Activated naive CD8-positive, alpha-beta T cell (primary cell): ENCODE data around the gene CXADR.

ENCODE experiments used
- H3K27ac Mint-ChIP-seq: one replicate; pipeline ENCODE4 v1.8.0; 2021; ENCODE audit warnings: mixed read lengths
- H3K27me3 Mint-ChIP-seq: one replicate; pipeline ENCODE4 v1.8.0; 2021; ENCODE audit warnings: mixed read lengths
- H3K36me3 Mint-ChIP-seq: one replicate; pipeline ENCODE4 v1.8.0; 2021; ENCODE audit warnings: mixed read lengths
- H3K4me1 Mint-ChIP-seq: one replicate; pipeline ENCODE4 v1.8.0; 2021; ENCODE audit warnings: low read depth, mixed read lengths
- H3K4me3 Mint-ChIP-seq: one replicate; pipeline ENCODE4 v1.8.0; 2021; ENCODE audit warnings: mild to moderate bottlenecking, mixed read lengths
- H3K9me3 Mint-ChIP-seq: one replicate; pipeline ENCODE4 v1.8.0; 2021; ENCODE audit warnings: low read depth, mixed read lengths

CXADR gene

DNA sequence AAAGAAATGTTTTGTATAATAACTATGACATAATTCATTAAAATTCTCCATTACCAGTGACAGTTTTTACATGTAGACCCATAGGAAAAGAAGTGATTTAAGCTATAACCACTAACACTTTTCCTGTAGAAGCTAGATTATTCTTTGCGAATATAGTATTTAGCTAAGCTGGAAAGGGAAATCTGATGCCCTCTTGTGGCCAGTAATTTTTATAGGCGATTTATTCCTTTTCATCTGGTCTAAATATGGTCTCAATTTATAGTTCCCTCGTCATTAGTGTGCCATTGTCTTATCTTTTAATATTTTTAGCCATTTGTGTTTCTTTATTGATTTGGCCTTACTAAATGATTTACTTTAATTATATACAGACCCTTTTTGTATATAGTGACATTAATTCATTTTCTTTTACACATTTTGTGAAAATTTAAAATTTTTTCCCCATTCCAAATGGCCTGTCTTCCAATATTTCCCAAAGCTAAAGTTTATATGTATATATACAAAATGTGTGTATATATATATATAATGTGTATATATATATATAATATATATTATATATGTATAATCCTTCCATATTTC is 73.1 kb downstream of the CXADR start:
- no peaks in the 10 kb centered on the region for H3K9me3 Mint-ChIP-seq

DNA sequence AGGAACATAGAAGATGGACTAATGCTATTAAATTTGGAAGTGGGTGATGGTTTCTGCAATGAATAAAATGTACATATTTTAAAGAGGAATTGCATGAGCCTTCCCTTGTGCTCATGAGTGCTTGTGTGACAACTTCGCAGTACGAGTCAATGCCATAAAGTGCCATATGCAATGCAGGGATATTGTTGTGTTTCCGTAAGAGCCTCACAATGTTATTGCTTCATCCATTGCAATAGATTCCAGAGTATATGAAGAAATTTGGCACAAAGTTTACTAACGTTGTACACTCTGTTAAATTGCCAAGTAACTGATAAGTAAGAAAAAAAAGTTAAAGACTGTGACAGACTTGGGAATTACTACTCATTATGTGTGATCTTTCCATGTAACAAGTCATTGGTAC is 77.6 kb downstream of the CXADR start:
- H3K4me3 Mint-ChIP-seq = no peak overlapping the region
- H3K27ac Mint-ChIP-seq = no peak overlapping the region
- no peaks in the 10 kb centered on the region for H3K27me3 Mint-ChIP-seq
- H3K36me3 Mint-ChIP-seq = peaks cover 5% of the 10 kb centered on the region
- no peaks in the 10 kb centered on the region for H3K4me1 Mint-ChIP-seq
- no peaks in the 10 kb centered on the region for H3K9me3 Mint-ChIP-seq

More for the DNA sequence above, 73.1 kb downstream of the CXADR start:
- H3K36me3 Mint-ChIP-seq = no peaks in the 10 kb centered on the region
- no peak overlapping the region for H3K27ac Mint-ChIP-seq
- no peak overlapping the region for H3K4me3 Mint-ChIP-seq
- H3K27me3 Mint-ChIP-seq = no peaks in the 10 kb centered on the region
- H3K4me1 Mint-ChIP-seq = no peaks in the 10 kb centered on the region

DNA sequence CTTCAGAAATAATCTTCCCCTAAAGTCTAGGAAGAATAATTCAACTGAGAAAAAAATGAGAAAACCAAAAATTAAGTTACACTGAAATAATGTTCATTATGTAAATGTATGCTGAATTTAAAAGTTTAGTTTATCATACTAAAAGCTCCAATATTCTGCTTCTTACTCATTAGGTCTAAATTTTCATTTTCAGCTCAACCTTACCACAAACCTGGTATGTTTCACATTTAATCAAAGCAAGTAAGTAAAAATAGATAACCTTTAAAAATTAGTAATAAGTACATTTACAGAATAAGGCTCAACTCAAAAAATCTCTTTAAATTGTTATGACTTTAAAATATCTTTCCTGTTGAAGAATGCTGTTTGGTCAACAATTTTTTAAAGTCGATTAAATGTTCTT is 84.8 kb downstream of the CXADR start:
- H3K27me3 Mint-ChIP-seq = no peaks in the 10 kb centered on the region

DNA sequence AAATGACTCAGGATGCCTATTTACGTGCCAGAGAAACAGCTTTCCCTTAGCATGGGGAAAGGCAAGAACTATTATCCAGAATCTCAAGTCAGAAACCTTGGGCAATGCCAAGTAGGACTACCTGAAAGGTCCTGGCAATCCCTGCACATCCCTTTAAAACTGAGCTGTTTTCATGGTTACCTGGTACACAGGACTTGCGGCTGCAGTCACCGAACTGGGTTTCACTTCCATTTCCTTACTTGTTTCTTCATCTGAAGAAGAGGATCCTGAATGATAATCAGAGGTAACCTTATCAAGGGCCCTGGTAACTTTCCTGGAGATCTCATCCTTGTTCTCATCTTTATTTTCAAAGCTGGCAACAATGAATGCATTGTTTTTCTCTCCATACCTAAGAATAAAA is 85.6 kb downstream of the CXADR start:
- Mint-ChIP-seq H3K4me3 (no peak overlapping the region), H3K36me3 (peaks cover 20% of the 10 kb centered on the region), H3K9me3 (no peaks in the 10 kb centered on the region), H3K27me3 (no peaks in the 10 kb centered on the region), H3K4me1 (peaks cover 8% of the 10 kb centered on the region), H3K27ac (no peak overlapping the region)

More for the DNA sequence above, 84.8 kb downstream of the CXADR start:
- Mint-ChIP-seq H3K4me3 (no peak overlapping the region), H3K9me3 (no peaks in the 10 kb centered on the region), H3K4me1 (peaks cover 2% of the 10 kb centered on the region), H3K27ac (no peak overlapping the region), H3K36me3 (peaks cover 20% of the 10 kb centered on the region)

DNA sequence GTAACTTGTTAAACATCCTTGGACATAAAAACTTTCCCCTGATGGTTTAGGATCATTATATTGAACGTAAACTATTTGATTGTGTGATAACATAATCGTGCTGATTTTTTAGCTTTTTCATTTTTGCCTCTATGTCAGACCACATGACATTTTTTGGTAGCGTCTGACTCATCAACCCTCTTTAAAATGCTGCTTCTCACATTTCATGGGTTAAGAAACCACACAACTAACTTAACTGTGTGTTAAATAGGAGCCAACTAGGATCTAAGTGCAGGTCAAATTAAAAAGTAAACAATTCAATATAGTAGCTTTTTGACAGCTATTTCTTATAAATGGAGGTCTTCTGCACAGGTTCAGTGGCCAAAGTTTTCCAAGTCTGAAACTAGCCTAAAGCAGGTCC is 90.0 kb downstream of the CXADR start:
- H3K36me3 Mint-ChIP-seq = peaks cover 24% of the 10 kb centered on the region
- H3K4me1 Mint-ChIP-seq = peaks cover 15% of the 10 kb centered on the region
- H3K4me3 Mint-ChIP-seq = no peak overlapping the region
- no peak overlapping the region for H3K27ac Mint-ChIP-seq
- H3K27me3 Mint-ChIP-seq = no peaks in the 10 kb centered on the region
- H3K9me3 Mint-ChIP-seq = no peaks in the 10 kb centered on the region

DNA sequence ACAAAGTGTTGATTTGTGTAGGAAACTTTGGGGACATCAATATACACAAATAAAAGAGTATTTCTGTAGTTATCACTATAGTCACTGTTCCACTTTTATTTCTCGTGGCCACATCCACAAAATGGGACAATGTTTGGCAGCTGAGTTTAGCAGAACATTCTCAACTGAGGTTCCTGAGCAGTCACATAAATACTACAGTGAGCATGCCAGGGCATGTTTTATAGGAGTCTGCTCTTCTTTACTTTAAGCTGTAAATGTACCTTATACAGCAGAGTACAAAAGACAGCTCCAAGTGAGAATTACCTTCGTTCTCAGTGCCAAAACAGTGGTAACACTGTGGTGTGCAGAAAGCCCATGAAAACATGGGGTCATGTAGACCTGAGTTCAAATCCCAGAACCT is 94.8 kb downstream of the CXADR start:
- Mint-ChIP-seq H3K27ac (no peak overlapping the region), H3K36me3 (peaks cover 17% of the 10 kb centered on the region), H3K9me3 (no peaks in the 10 kb centered on the region)

DNA sequence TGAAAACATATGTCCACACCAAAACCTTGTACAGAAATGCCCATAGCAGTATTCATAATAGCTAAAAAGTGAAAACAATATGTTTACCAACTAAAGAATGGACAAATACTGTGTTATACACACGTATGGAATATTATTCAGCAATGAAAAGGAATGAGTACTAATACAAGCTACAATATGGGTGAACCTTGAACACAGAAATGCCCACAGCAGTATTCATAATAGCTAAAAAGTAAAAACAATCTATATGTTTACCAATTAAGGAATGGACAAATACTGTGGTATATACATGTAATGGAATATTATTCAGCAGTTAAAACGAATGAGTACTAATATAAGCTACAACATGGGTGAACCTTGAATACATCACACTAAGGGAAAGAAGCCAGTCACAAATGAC is 96.8 kb downstream of the CXADR start:
- H3K27me3 Mint-ChIP-seq = no peaks in the 10 kb centered on the region
- H3K9me3 Mint-ChIP-seq = no peaks in the 10 kb centered on the region
- H3K27ac Mint-ChIP-seq = no peak overlapping the region
- H3K4me1 Mint-ChIP-seq = peaks cover 32% of the 10 kb centered on the region
- H3K4me3 Mint-ChIP-seq = peak overlapping the region; percentile 58
- peaks cover 10% of the 10 kb centered on the region for H3K36me3 Mint-ChIP-seq

More for the DNA sequence above, 94.8 kb downstream of the CXADR start:
- Mint-ChIP-seq H3K4me3 (no peak overlapping the region), H3K4me1 (peaks cover 38% of the 10 kb centered on the region), H3K27me3 (no peaks in the 10 kb centered on the region)

DNA sequence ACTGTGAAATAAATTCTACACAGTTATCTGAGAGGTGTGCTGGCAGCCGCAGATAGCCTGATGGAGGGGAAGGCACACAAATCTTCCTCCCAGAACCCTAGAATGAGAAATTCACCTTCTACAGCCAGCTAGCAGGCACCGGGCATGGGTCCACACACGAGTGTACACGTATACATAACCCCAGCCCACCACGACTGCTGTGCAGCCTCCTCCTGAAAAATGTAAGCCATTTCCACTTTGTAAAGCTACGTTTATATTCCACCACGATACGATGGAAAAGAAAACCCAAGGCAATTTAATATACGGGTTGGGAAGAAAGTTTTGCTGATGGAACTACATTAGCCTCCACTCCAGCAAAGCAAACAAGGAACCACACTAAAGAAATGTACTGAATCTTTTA is 98.1 kb downstream of the CXADR start:
- H3K9me3 Mint-ChIP-seq = no peaks in the 10 kb centered on the region
- no peaks in the 10 kb centered on the region for H3K27me3 Mint-ChIP-seq
- H3K4me1 Mint-ChIP-seq = peaks cover 32% of the 10 kb centered on the region
- H3K36me3 Mint-ChIP-seq = peaks cover 10% of the 10 kb centered on the region
- H3K4me3 Mint-ChIP-seq = peak overlapping the region; percentile 92
- peak overlapping the region; percentile 91 for H3K27ac Mint-ChIP-seq

DNA sequence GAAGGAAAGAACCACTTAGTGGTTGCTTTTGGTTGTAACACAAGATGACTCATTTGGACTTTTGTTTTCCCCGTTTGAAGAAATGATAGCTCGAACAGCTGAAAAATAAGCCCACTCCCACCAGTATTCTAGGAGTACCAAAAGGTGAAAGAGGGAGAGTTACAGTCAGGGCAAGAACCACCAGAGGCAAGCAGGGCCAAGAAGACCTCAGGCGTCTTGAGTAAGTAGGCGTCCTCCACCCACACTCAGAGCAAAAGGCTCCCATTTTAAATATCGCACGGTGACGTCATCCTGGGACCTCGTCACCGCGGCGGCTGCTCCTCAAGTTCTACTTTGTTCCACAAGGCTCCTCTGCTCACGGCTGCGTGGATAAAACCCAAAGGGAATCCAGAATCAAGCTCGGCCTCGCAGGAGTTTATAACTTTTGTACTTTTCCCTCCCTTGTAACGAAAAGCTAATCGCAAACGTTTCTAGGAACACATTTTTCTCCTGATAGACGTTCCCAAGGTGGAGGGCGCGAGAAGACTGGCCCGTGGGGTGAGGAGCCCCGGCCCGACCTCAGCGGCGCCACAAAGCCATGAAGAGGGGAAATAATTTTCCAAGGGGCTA is 98.7 kb downstream of the CXADR start:
- Mint-ChIP-seq H3K4me3 (peak overlapping the region; percentile 92), H3K27ac (peak overlapping the region; percentile 91), H3K36me3 (peaks cover 10% of the 10 kb centered on the region), H3K9me3 (no peaks in the 10 kb centered on the region), H3K27me3 (no peaks in the 10 kb centered on the region), H3K4me1 (peaks cover 32% of the 10 kb centered on the region)

DNA sequence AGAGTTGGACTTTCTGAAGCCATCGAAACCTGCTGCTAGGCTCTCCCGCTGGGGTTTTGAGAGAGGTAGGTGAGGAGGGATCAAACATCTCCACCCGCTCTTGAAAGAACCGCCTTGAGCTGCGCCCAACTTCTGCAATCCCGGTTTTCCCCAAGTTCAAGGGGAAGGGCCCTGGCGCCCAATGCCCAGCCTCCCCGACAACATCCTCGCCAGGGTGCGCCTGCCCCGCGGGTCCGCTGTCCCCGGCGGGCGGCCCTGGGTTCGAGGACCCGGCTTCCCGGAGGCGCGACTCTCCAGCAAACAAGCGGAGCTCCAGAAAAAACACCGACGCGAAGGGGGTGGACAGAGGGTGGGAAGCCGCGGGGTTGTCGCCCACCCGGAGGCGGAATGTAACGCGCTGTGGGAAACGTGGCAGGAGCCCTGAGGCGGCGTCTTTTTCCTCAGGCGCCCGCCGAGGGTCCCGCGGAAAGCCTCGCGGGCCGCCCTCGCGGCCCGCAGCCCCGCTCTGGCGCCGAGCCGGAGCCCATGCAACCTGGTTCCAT is 99.3 kb downstream of the CXADR start:
- Mint-ChIP-seq H3K36me3 (peaks cover 10% of the 10 kb centered on the region), H3K4me3 (peak overlapping the region; percentile 92), H3K4me1 (peaks cover 31% of the 10 kb centered on the region), H3K27ac (peak overlapping the region; percentile 91), H3K9me3 (no peaks in the 10 kb centered on the region), H3K27me3 (no peaks in the 10 kb centered on the region)

DNA sequence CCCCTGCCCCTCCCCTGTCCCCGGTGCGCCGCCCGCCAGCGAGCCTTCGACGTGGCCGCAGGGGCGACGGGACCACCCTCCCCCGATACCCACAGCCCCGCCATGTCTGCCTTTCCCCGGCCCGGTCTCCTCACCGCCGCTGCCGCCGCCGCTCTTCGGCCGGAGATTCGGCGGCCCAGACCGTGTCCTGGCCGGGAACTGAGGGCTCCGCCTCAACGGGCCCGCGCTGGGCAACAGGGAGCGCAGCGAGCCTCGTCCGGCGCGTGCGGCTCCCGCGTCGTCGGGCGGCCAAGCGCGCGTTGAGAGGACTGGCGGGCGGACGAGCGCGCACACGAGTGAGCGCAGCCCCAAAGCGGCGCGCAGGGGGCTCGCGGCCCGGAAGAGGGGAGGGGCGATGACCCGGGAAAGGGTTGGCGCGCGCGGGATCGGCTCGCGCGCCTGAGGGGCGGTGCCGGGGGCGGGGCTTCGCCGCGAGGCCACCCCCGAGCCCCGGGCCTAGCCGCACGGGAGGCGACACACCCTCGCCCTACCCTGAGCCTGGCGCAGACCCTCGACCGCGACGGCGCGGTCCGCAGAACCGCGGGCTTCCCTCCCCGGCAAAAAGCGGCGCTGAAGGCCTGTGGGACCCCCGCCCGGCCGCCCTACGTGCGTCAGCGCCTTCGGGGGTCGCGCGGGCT is 99.9 kb downstream of the CXADR start, which contains the start of gene BTG3:
BTG3 (minus strand) TSS at position 337 of the 677 bp plus-strand sequence. CDS start 3,757 bp downstream, outside the sequence.
- H3K4me1 Mint-ChIP-seq = peaks cover 26% of the 10 kb centered on the region
- H3K4me3 Mint-ChIP-seq = peak within 1 kb of the TSS; percentile 92
- peaks cover 8% of the 10 kb centered on the region for H3K36me3 Mint-ChIP-seq
- H3K9me3 Mint-ChIP-seq = no peaks in the 10 kb centered on the region
- no peaks in the 10 kb centered on the region for H3K27me3 Mint-ChIP-seq
- H3K27ac Mint-ChIP-seq = peak within 1 kb of the TSS; percentile 91

DNA sequence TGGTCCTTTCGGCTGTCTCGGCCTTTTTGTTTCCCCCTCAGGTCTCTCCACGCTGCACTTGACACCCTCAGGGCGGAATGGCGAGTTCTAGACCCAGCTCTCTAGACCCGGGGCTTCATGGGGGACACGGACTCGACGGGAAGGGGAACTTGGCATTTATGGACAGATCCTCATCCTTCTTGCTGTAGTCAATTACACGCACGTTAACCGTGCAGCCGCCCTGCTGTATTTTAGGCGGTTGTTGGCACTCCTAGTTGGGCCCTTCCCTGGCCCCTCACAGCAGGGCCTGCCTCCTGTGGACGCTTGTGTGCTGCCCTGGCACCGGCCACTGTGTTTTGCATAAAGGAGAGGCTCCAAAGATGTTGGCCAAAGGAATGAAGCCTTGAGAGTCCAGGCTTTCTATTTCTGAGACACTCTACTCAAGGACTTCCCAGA is 100.4 kb downstream of the CXADR start:
- Mint-ChIP-seq H3K4me3 (peak overlapping the region; percentile 79), H3K36me3 (peaks cover 8% of the 10 kb centered on the region), H3K27me3 (no peaks in the 10 kb centered on the region), H3K4me1 (peaks cover 21% of the 10 kb centered on the region), H3K27ac (peak overlapping the region; percentile 66), H3K9me3 (no peaks in the 10 kb centered on the region)

DNA sequence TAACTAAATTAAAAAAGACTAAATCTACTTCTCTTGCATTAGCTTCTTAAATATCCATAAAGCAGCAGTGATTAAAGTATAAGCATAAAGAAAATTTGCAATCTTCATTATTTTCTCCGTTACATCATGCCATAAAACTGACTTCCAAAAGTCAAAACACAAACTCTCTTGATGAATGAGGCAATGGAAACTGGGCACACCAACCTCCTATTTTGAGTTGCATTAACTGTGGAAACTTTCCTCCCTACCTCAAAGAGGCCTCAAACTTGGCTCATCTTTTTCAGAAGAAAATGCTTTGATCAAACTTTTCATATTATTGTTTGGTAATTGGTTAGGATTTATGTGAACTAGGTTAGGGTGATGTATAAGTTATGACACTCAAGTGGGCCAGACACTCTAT is 104.0 kb downstream of the CXADR start:
- no peaks in the 10 kb centered on the region for H3K4me1 Mint-ChIP-seq
- H3K27me3 Mint-ChIP-seq = no peaks in the 10 kb centered on the region
- no peak overlapping the region for H3K4me3 Mint-ChIP-seq
- H3K9me3 Mint-ChIP-seq = no peaks in the 10 kb centered on the region
- no peak overlapping the region for H3K27ac Mint-ChIP-seq
- no peaks in the 10 kb centered on the region for H3K36me3 Mint-ChIP-seq

DNA sequence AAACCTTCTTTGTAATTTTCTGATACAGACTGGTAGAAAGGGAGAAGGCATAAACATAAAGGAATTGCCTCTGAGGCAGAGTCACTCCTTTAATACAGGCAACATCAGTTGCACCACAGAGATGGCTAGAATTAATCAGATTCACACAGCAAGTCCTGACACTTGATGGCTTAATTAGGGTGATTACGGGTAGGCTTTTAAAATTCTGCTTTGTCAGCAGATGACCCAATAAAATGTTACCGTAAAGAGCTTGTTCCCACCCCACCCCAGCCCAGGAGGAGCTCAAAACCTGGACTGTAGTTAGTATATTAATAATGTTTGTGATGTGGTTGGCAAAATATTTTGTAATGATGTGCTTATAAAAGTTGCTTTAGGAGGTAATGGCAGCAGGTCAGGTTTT is 109.2 kb downstream of the CXADR start:
- no peaks in the 10 kb centered on the region for H3K36me3 Mint-ChIP-seq

DNA sequence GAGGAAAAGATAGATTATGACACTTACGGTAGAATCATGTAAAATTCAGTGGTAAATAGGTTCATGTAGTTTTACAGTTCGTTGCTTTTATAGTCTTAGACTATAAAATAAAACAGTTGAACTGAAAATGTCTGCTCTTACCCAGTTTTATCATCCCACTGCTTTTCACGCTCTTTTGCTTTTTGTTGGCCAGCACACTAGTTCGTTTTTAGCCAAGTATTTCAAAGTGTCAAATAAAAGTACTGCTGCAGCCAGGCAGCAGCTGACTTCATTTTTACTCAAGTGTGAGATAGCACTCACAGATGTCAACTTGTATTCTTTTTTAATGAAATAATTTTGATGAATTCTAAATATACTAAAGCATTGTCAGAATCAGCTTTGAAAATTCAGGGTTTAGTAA is 118.4 kb downstream of the CXADR start:
- H3K4me1 Mint-ChIP-seq = no peaks in the 10 kb centered on the region
- no peaks in the 10 kb centered on the region for H3K9me3 Mint-ChIP-seq
- no peaks in the 10 kb centered on the region for H3K27me3 Mint-ChIP-seq
- H3K4me3 Mint-ChIP-seq = no peak overlapping the region
- no peaks in the 10 kb centered on the region for H3K36me3 Mint-ChIP-seq
- no peak overlapping the region for H3K27ac Mint-ChIP-seq

More for the DNA sequence above, 109.2 kb downstream of the CXADR start:
- Mint-ChIP-seq H3K4me3 (no peak overlapping the region), H3K27ac (no peak overlapping the region), H3K9me3 (no peaks in the 10 kb centered on the region), H3K4me1 (no peaks in the 10 kb centered on the region), H3K27me3 (peaks cover 5% of the 10 kb centered on the region)
